Hepatocyte (in vitro differentiated cells): ENCODE results near the gene AKR1B1.

ENCODE experiments used
- CTCF ChIP-seq: fragments of 200-600 bp; sonication (generic); IDR thresholded peaks from 2 replicates; pipeline ENCODE4 v1.5.1; 2016; ENCODE audit warnings: antibody characterized with exemption, mild to moderate bottlenecking; ENCODE audit not compliant: poor library complexity
- EZH2 ChIP-seq: fragments of 200-600 bp; sonication (generic); IDR thresholded peaks from 2 replicates; pipeline ENCODE4 v1.6.1; 2016; ENCODE audit warnings: antibody characterized with exemption, mild to moderate bottlenecking, borderline replicate concordance

- TF ChIP-seq CTCF (no peak), EZH2 (no peak)
These were observed 3.0 kb upstream of the AKR1B1 start for GRCh38 chr7:134461916-134462315.
